BE2C (cell line): ENCODE data around the gene KIF6.

Experiments
- DNase-seq: peaks from one replicate; pipeline ENCODE4 v3.0.0-alpha.2; 2020
- H3K27me3 ChIP-seq: fragments of 250-450 bp; sonication (Bioruptor Pico); 2 replicates; pipeline ENCODE4 v1.5.1; 2020; ENCODE audit warnings: mild to moderate bottlenecking
- H3K36me3 ChIP-seq: fragments of 250-450 bp; sonication (Bioruptor Pico); 2 replicates; pipeline ENCODE4 v1.5.1; 2020; ENCODE audit warnings: mild to moderate bottlenecking
- H3K4me1 ChIP-seq: fragments of 250-450 bp; sonication (Bioruptor Pico); 2 replicates; pipeline ENCODE4 v1.5.1; 2020
- H3K4me3 ChIP-seq: 2 replicates; pipeline ENCODE4 v1.5.1; 2011; ENCODE audit warnings: low read depth, low read length
- H3K9me3 ChIP-seq: fragments of 250-450 bp; sonication (Bioruptor Pico); 2 replicates; pipeline ENCODE4 v1.5.1; 2020
- TF ChIP-seq, protein P1 (sequence below): IDR thresholded peaks from 2 replicates; pipeline ENCODE4 v1.5.1; 2012; ENCODE audit warnings: mild to moderate bottlenecking, low read depth, low read length

The KIF6 gene

DNA sequence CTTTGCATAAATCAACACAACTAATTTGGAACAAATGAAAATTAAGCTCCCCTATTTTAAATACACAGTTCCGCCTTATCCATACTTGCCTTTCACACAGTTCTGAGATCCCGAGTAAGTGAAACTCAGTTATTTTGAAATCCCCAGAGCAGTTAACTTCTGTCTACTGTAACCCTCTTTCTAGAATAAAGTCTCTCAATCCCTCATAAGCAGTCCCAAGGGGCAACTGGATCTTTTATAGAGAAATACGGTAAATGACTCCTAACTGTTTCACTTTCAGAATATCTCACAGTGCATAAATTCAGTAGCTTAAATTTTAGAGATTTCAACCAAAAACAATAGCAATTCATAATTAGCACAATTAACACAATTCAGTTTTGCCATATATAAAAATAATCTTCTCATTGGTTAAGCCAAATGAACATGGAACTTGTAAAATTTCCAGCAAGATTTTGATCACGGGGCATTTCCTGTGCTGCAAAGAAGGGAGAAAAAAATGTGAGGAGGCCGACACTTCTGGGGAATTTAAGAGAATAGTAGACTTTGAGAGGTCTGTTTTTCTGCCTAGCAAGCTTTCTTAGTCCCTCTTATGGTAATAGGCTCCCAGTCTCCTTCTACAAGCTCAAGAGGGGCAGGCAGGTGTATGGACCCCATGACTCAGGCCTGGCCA is 78.3 kb downstream of the KIF6 start:
- no peak for DNase-seq
- Histone ChIP-seq H3K4me1 (no peaks in the 10 kb centered on the region), H3K27me3 (no peaks in the 10 kb centered on the region), H3K4me3 (no peak overlapping the region), H3K9me3 (no peaks in the 10 kb centered on the region), H3K36me3 (no peaks in the 10 kb centered on the region)
- TF ChIP-seq, protein P1, sequence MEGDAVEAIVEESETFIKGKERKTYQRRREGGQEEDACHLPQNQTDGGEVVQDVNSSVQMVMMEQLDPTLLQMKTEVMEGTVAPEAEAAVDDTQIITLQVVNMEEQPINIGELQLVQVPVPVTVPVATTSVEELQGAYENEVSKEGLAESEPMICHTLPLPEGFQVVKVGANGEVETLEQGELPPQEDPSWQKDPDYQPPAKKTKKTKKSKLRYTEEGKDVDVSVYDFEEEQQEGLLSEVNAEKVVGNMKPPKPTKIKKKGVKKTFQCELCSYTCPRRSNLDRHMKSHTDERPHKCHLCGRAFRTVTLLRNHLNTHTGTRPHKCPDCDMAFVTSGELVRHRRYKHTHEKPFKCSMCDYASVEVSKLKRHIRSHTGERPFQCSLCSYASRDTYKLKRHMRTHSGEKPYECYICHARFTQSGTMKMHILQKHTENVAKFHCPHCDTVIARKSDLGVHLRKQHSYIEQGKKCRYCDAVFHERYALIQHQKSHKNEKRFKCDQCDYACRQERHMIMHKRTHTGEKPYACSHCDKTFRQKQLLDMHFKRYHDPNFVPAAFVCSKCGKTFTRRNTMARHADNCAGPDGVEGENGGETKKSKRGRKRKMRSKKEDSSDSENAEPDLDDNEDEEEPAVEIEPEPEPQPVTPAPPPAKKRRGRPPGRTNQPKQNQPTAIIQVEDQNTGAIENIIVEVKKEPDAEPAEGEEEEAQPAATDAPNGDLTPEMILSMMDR, result no peak

DNA sequence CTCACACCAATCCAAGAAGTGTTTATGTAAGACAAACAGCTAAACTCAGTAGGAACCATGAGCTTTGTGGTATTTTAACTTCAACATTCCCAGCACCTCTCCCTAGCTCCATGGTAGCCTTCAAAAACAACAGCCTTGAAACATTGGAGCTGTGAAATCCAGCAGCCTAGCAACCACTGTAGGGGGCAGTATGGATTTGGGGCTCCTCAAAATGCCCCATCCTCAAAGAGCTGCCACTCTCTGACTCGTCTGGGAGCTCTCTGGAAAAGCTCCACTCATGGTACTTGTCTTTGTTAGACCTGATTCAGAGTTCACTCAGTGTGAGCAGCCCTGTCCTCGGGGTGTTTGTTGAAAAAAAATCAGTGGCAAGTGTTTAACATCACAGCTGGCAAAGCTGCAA is 82.9 kb downstream of the KIF6 start:
- Histone ChIP-seq H3K9me3 (no peaks in the 10 kb centered on the region), H3K27me3 (no peaks in the 10 kb centered on the region), H3K4me1 (no peaks in the 10 kb centered on the region), H3K4me3 (no peak overlapping the region), H3K36me3 (no peaks in the 10 kb centered on the region)
- TF ChIP-seq, protein P1, result no peak
- DNase-seq, result no peak

DNA sequence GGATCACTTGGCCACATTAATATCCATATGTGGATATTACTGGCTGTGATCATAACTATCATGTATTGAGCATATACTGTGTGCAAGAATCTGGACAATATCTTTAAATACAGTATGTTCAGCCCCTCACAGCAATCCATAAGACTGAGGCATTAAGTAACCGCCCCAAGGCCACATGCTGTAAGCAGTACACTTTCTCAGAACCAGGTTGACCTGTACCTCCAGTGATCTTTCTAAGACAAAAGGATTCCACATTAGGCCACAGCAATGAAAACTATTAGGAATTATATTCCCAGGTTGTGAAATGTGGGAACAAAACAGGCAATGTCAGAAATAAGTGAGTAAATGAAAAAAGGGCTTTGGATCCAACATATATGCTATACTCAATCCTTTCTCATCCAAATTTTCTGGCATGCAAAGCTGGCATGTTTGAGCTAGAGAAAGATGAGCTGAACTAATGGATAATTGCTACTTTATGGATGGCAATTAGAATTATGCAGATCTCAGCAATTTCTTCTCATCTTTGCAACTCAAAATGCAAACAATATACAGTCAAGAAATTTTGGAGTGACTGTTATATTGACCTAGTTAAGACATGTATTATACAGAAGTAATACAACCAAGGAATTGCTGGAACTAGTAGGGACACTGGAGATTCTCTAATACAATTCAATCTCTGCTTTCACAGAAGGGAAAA is 86.9 kb downstream of the KIF6 start:
- Histone ChIP-seq H3K27me3 (no peaks in the 10 kb centered on the region), H3K9me3 (no peaks in the 10 kb centered on the region), H3K36me3 (no peaks in the 10 kb centered on the region), H3K4me1 (no peaks in the 10 kb centered on the region), H3K4me3 (no peak overlapping the region)
- DNase-seq, result no peak
- TF ChIP-seq, protein P1, result no peak

DNA sequence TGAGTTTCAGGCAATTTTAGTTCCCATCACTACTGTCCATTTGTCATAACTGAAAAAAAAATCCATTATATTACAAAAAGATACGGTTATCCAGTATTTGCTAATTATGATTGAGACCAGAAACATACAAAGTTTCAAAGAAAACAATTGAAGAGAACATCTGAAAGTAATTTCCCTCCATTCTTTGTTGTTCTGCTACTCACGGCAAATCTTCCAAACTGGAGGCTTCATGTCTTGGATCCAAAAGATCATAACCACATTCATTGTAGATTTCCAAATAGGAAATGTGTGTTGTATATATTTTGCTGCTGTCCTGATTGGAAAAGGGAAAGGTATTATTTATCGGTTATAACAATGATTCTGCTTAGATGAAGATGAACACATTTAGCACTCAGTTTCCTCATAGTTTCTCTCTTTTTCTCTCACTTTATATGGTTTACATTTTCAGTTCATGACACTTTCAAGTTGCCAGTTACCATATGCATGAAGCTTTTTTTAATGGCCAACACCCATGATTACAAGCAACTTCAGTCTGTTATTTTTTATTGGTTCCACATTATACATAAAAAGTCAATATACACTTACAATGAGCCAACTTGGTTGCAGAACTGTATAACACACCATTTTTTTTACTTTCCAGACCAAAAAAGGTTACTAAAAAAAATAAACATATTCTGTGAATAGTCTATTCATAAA is 90.4 kb downstream of the KIF6 start:
- Histone ChIP-seq H3K36me3 (no peaks in the 10 kb centered on the region), H3K27me3 (no peaks in the 10 kb centered on the region), H3K9me3 (no peaks in the 10 kb centered on the region), H3K4me1 (no peaks in the 10 kb centered on the region), H3K4me3 (no peak overlapping the region)
- TF ChIP-seq, protein P1, result no peak
- no peak for DNase-seq

DNA sequence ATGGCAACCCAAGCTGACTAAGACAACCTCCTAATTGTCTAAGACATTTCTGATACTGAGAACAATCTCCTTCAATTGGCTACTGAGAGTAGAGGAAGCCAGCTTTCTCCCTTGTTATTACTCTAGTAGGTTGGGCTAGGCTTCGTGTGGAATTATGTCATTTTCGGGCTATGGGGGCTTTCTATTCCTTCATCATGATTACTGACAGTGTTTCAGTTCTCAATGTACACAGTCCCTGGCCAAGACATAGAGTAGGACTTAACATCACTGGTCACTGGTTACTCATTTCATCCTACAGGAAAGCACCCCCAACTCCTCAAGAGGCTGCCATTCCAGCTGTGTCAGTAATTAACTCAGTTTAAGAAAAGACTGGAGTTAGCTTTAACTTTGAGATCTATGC is 100.0 kb downstream of the KIF6 start:
- no peak overlapping the region for H3K4me3 ChIP-seq

More for the DNA sequence above, 100.0 kb downstream of the KIF6 start:
- Histone ChIP-seq H3K9me3 (no peaks in the 10 kb centered on the region), H3K27me3 (no peaks in the 10 kb centered on the region), H3K36me3 (no peaks in the 10 kb centered on the region), H3K4me1 (no peaks in the 10 kb centered on the region)
- TF ChIP-seq, protein P1, result no peak
- DNase-seq, result no peak
